SU-DHL-6 (cell line): ENCODE data around the gene AGO3.

Source experiments
- H2AFZ ChIP-seq: fragments of 200-600 bp; sonication (generic); 2 replicates; pipeline ENCODE4 v1.6.1; 2014; ENCODE audit warnings: low read depth, mild to moderate bottlenecking, moderate library complexity, mixed read lengths, antibody characterized with exemption, low read length; ENCODE audit not compliant: severe bottlenecking
- H3F3A ChIP-seq: fragments of 200-600 bp; shearing (Covaris generic); 2 replicates; pipeline ENCODE4 v1.6.0; 2016; ENCODE audit warnings: antibody characterized with exemption, mild to moderate bottlenecking; ENCODE audit not compliant: insufficient read depth
- H3K27ac ChIP-seq: fragments of 200-600 bp; sonication (generic); 2 replicates; pipeline ENCODE4 v1.5.1; 2016; ENCODE audit warnings: low read depth, mild to moderate bottlenecking, low read length, moderate library complexity, mixed read lengths
- H3K27me3 ChIP-seq: fragments of 200-600 bp; sonication (generic), shearing (Covaris generic); 2 replicates; pipeline ENCODE4 v1.6.0; 2014; ENCODE audit warnings: mild to moderate bottlenecking, low read length
- H3K36me3 ChIP-seq: fragments of 200-600 bp; sonication (generic); 2 replicates; pipeline ENCODE4 v1.6.1; 2014; ENCODE audit warnings: mild to moderate bottlenecking, low read length, mixed read lengths
- H3K4me2 ChIP-seq: fragments of 300-600, 200-600 bp; shearing (Covaris generic), sonication (generic); 2 replicates; pipeline ENCODE4 v1.6.0; 2014; ENCODE audit warnings: low read length, low read depth, mild to moderate bottlenecking; ENCODE audit not compliant: poor library complexity, severe bottlenecking
- H3K4me3 ChIP-seq: fragments of 200-600 bp; sonication (generic); 2 replicates; pipeline ENCODE4 v1.5.1; 2014; ENCODE audit warnings: antibody characterized with exemption, low read length, mild to moderate bottlenecking, mixed read lengths; ENCODE audit not compliant: insufficient read depth, poor library complexity, severe bottlenecking
- H3K79me2 ChIP-seq: fragments of 200-600 bp; sonication (generic); 2 replicates; pipeline ENCODE4 v1.6.1; 2014; ENCODE audit warnings: mild to moderate bottlenecking, low read length, moderate library complexity; ENCODE audit not compliant: insufficient read depth
- H3K9ac ChIP-seq: fragments of 200-600 bp; sonication (generic); 2 replicates; pipeline ENCODE4 v1.7.0; 2014; ENCODE audit warnings: mild to moderate bottlenecking, low read length
- H3K9me2 ChIP-seq: fragments of 200-600 bp; sonication (generic); replicated peaks from 2 replicates; pipeline ENCODE4 v1.6.1; 2014; ENCODE audit warnings: low read length; ENCODE audit not compliant: insufficient read depth
- H3K9me3 ChIP-seq: fragments of 200-600 bp; sonication (generic); 2 replicates; pipeline ENCODE4 v1.6.1; 2014; ENCODE audit warnings: low read length, mixed read lengths; ENCODE audit not compliant: insufficient read depth
- H4K20me1 ChIP-seq: fragments of 200-600 bp; sonication (generic); 2 replicates; pipeline ENCODE4 v1.6.1; 2014; ENCODE audit warnings: low read depth, mild to moderate bottlenecking, antibody characterized with exemption, low read length, moderate library complexity, mixed read lengths
- EZH2phosphoT487 ChIP-seq: fragments of 200-600 bp; sonication (generic), shearing (Covaris generic); conservative IDR thresholded peaks from 2 replicates; pipeline ENCODE4 v1.6.1; 2018; ENCODE audit warnings: mild to moderate bottlenecking, antibody characterized with exemption, low read length, moderate library complexity, mixed read lengths
- TF ChIP-seq, protein P1 (sequence below): fragments of 200-600 bp; sonication (generic); IDR thresholded peaks from one replicate; pipeline ENCODE4 v1.5.1; 2017; ENCODE audit warnings: antibody characterized with exemption, mild to moderate bottlenecking, low read length, moderate library complexity; ENCODE audit not compliant: insufficient read depth, poor library complexity, severe bottlenecking

Gene AGO3

DNA sequence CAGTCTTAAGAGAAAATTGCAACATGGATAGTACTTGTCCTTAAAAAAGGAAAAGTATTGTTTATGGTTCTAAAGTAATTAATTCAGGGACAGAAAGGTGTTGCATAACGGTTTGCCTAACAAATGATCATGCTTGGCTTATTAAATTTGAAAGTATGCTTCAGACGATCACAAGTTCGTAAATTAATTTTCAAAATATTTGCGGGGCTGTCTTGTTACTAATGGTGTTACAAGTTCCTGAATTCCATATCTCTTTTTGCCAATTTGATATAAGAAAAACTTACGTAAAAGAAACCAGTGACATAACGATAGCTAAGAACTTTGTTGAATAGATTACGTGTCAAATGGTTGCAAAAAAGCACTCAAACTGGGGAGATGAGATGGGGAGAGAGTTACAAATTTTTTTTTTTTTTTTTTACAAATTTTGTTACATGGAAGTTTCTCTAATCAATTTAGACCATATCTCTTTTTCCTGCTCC lies 1.3 kb downstream of the AGO3 start:
- Histone ChIP-seq H3K4me2 (peak overlapping the region; percentile 84), H3K36me3 (no peaks in the 10 kb centered on the region), H3K27ac (peak overlapping the region; percentile 90), H3K79me2 (peaks cover 58% of the 10 kb centered on the region), H3K27me3 (no peaks in the 10 kb centered on the region), H3K9me3 (no peaks in the 10 kb centered on the region), H3K9me2 (no peaks in the 10 kb centered on the region), H4K20me1 (peaks cover 7% of the 10 kb centered on the region), H3K9ac (peak overlapping the region; percentile 83), H3F3A (peaks cover 37% of the 10 kb centered on the region), H2AFZ (no peak overlapping the region), H3K4me3 (peak overlapping the region; percentile 81)
- TF ChIP-seq EZH2phosphoT487: no peak
- TF ChIP-seq, protein P1, sequence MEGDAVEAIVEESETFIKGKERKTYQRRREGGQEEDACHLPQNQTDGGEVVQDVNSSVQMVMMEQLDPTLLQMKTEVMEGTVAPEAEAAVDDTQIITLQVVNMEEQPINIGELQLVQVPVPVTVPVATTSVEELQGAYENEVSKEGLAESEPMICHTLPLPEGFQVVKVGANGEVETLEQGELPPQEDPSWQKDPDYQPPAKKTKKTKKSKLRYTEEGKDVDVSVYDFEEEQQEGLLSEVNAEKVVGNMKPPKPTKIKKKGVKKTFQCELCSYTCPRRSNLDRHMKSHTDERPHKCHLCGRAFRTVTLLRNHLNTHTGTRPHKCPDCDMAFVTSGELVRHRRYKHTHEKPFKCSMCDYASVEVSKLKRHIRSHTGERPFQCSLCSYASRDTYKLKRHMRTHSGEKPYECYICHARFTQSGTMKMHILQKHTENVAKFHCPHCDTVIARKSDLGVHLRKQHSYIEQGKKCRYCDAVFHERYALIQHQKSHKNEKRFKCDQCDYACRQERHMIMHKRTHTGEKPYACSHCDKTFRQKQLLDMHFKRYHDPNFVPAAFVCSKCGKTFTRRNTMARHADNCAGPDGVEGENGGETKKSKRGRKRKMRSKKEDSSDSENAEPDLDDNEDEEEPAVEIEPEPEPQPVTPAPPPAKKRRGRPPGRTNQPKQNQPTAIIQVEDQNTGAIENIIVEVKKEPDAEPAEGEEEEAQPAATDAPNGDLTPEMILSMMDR: no peak

DNA sequence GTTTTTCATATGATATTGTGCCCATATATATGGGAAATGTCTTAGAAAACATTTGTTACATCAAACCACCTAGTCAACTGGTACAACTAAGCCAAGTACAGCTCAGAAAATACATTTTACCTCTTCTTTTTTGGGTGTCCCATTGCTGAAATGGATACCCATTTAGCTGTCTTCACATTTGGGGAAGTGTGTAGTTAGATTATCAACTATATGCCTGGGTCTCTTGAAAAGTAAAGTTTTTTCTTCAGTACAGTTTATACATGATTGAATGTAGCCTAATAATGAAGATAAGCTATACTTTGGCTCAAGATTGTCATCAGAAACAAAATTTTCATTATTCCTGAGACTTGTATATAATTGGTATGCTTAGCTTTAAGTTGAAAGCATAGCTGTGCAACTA lies 2.0 kb downstream of the AGO3 start:
- Histone ChIP-seq H3K9ac (peak overlapping the region; percentile 83), H3K79me2 (peaks cover 66% of the 10 kb centered on the region), H3K27ac (no peak overlapping the region), H3K36me3 (no peaks in the 10 kb centered on the region), H3K4me2 (peak overlapping the region; percentile 84), H3K9me2 (no peaks in the 10 kb centered on the region), H3K9me3 (no peaks in the 10 kb centered on the region), H3F3A (peaks cover 37% of the 10 kb centered on the region), H3K4me3 (peak overlapping the region; percentile 81), H2AFZ (no peak overlapping the region), H3K27me3 (no peaks in the 10 kb centered on the region), H4K20me1 (peaks cover 7% of the 10 kb centered on the region)
- TF ChIP-seq, protein P1: no peak
- TF ChIP-seq EZH2phosphoT487: no peak

DNA sequence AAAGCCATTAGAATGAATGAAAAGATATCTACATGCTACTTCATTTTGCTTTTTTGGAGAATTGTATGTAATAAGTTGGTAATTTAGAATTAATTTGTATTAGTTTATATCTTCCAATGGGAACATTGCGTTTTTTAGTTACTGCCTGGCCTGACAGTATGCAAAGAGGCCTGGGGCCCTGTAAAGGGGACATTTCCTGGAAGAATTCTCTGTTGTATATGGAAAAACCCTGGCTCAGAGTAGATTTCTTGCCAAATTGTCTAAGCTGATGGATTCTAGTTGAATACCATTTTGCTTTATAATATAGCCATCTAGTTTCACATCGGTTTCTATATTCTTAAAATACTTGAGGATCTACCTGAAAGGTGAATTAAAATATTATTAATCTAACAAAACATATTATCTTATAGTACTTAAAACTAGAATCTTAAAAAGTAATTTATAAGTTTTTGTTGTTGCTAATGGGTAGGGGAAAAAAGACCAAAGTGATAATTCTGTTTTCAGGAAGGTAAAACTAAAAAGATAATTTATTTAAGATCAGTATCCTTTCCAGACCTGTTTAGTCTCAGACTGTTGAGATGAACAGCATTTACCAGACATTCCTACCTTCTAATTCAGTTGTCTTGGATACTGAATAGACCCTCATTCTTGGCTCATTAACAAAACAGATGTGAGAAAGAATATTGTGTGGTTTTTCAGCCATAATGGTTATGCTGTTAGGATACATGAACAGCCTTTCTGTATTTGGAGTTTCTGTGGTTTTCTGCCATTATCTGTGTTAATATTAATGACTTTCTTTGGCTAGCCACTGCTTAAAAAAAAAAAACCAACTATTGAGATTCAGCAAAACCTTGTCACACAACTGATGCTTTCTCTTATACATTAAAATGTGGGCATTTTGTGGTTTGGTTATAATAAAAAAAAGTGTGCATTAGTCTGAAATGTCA lies 4.8 kb downstream of the AGO3 start:
- Histone ChIP-seq H3K36me3 (no peaks in the 10 kb centered on the region), H3K4me2 (peak overlapping the region; percentile 20), H3K9ac (no peak overlapping the region), H3K27ac (no peak overlapping the region), H3K79me2 (peaks cover 94% of the 10 kb centered on the region), H3F3A (peaks cover 17% of the 10 kb centered on the region; the same call in 1 of the 2 replicates), H3K9me3 (no peaks in the 10 kb centered on the region), H3K27me3 (no peaks in the 10 kb centered on the region), H3K9me2 (no peaks in the 10 kb centered on the region), H3K4me3 (no peak overlapping the region), H2AFZ (no peak overlapping the region), H4K20me1 (peaks cover 13% of the 10 kb centered on the region)
- no peak for TF ChIP-seq EZH2phosphoT487
- TF ChIP-seq, protein P1: no peak
